GM18909 (cell line): ENCODE data around the gene HES1.

Source experiments
- ATAC-seq: cut with Tn5 transposase; IDR thresholded peaks from one replicate; pipeline ENCODE4 v1.9.1; 2021; ENCODE audit warnings: mild to moderate bottlenecking; ENCODE audit not compliant: unreplicated experiment, poor library complexity

The HES1 gene

GRCh38 chr3:194165271-194166018, 29.5 kb downstream of the HES1 start:
- ATAC-seq: no peak

GRCh38 chr3:194166682-194167479, 30.9 kb downstream of the HES1 start:
- ATAC-seq: no peak

GRCh38 chr3:194167480-194168282, 31.7 kb downstream of the HES1 start:
- ATAC-seq: no peak

GRCh38 chr3:194168994-194169393, 33.0 kb downstream of the HES1 start:
- no peak for ATAC-seq

GRCh38 chr3:194169595-194169994, 33.6 kb downstream of the HES1 start:
- ATAC-seq: no peak

- no peak for ATAC-seq
Measured at GRCh38 chr3:194170793-194171192, 34.8 kb downstream of the HES1 start.

- ATAC-seq: no peak
Measured at GRCh38 chr3:194174406-194174805, 38.5 kb downstream of the HES1 start.

- ATAC-seq: no peak
Measured at GRCh38 chr3:194174980-194175379, 39.0 kb downstream of the HES1 start.

GRCh38 chr3:194176274-194176991, 40.5 kb downstream of the HES1 start:
- ATAC-seq: no peak

- no peak for ATAC-seq
Measured at GRCh38 chr3:194177141-194177540, 41.2 kb downstream of the HES1 start.

- ATAC-seq: no peak
Measured at GRCh38 chr3:194178128-194178527, 42.2 kb downstream of the HES1 start.

- no peak for ATAC-seq
Measured at GRCh38 chr3:194178669-194179068, 42.7 kb downstream of the HES1 start.

GRCh38 chr3:194180570-194180969, 44.6 kb downstream of the HES1 start:
- ATAC-seq: no peak

GRCh38 chr3:194181612-194182529, 45.9 kb downstream of the HES1 start:
- no peak for ATAC-seq

GRCh38 chr3:194183271-194183670, 47.3 kb downstream of the HES1 start:
- ATAC-seq: no peak

GRCh38 chr3:194184265-194184751, 48.4 kb downstream of the HES1 start:
- no peak for ATAC-seq

GRCh38 chr3:194184801-194185200, 48.9 kb downstream of the HES1 start:
- no peak for ATAC-seq

- no peak for ATAC-seq
Measured at GRCh38 chr3:194185221-194185620, 49.3 kb downstream of the HES1 start.
